Epithelial cell of proximal tubule (primary cell): Measurements from ENCODE around the gene ERICH6. TPM values are rescaled to one million over a fixed set of nuclear protein-coding genes. Genes with fewer than 3 reads are reported as not detected.

Source experiments
- DNase-seq: peaks from one replicate; pipeline ENCODE4 v3.0.0-alpha.2; 2011; ENCODE audit warnings: low read depth
- H3K4me3 ChIP-seq: 2 replicates; pipeline ENCODE4 v1.5.1; 2011; ENCODE audit warnings: low read depth, mild to moderate bottlenecking, low read length
- total RNA-seq: library from RNA; depleted of rRNA; stranded (reverse); fragments of >200 nt; gene quantifications from 2 replicates; pipeline ENCODE4 v1.2.3, GENCODE V29; 2015
- TF ChIP-seq, protein P1 (sequence below): conservative IDR thresholded peaks from 2 replicates; pipeline ENCODE4 v1.5.1; 2012; ENCODE audit warnings: low read depth, mild to moderate bottlenecking, low read length

The ERICH6 gene
- total RNA-seq, 1 donor from 2014 or later = not detected

DNA sequence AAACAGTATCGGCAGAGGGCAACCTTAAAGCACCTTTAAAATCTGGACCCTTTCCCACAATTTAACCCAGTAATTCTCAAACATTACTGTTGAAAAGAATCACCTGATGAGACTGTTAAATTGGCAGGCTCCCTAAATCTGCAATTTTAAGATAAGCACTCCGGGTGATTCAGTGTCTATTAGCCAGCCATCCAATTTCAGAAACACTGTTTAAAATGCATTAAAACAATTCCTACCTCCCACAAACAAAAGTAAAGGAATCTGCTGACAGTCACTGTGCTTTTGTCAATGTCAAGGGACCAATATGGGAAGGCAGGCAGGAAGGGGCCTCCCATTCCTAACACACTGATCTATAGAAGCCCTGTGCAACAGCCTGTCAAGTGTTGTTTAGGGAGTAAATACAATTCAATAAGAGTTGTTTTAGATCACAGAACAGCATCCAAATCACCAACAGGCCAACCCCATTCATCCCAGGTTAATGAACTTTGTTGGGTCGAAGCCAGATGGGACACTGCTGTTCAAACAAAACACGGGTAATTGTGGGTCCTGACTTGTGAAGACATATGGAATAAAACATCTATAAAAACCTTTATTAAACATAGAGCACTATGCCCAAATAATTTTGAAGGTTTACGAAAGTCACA, 37.9 kb upstream of the ERICH6 start:
- TF ChIP-seq, protein P1, sequence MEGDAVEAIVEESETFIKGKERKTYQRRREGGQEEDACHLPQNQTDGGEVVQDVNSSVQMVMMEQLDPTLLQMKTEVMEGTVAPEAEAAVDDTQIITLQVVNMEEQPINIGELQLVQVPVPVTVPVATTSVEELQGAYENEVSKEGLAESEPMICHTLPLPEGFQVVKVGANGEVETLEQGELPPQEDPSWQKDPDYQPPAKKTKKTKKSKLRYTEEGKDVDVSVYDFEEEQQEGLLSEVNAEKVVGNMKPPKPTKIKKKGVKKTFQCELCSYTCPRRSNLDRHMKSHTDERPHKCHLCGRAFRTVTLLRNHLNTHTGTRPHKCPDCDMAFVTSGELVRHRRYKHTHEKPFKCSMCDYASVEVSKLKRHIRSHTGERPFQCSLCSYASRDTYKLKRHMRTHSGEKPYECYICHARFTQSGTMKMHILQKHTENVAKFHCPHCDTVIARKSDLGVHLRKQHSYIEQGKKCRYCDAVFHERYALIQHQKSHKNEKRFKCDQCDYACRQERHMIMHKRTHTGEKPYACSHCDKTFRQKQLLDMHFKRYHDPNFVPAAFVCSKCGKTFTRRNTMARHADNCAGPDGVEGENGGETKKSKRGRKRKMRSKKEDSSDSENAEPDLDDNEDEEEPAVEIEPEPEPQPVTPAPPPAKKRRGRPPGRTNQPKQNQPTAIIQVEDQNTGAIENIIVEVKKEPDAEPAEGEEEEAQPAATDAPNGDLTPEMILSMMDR = no peak
- no peak for DNase-seq

DNA sequence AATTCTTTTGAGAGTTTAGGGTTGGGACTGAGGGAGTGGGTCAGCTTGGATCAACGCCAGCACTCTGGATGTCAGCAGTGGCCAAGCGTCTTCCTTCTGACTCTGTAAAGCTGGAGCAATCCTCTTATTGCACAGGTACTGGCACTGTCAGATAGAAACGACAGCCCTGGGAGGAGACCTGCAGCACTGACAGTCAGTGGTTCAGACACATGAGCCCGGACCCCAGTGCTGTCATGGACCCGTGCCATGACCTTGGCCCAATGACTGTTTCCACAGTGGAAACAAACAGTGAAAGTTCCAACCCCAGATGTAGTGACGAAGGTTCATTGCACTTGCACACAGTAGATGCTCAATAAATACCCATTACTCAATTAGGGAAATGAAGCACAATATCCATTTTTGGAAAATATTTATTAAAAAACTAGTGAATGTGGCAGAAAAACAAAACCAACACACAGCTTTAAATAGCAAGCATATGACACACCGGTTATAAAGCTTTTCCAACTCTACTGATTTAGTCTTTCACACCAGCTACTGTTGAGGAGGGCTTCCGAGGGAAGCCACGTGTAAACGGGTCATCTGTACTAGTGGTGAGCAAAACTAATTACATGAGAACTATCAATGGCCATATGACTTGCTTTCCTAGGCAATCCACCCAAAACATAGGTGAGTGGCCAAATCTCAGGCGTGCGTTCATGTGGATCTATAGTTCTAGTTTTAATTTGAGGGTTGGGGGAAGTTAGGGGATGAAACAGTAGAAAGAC, 37.2 kb upstream of the ERICH6 start:
- no peak overlapping the region for H3K4me3 ChIP-seq
- DNase-seq = no peak
- TF ChIP-seq, protein P1 = no peak

More for the DNA sequence above, 37.9 kb upstream of the ERICH6 start:
- no peak overlapping the region for H3K4me3 ChIP-seq

DNA sequence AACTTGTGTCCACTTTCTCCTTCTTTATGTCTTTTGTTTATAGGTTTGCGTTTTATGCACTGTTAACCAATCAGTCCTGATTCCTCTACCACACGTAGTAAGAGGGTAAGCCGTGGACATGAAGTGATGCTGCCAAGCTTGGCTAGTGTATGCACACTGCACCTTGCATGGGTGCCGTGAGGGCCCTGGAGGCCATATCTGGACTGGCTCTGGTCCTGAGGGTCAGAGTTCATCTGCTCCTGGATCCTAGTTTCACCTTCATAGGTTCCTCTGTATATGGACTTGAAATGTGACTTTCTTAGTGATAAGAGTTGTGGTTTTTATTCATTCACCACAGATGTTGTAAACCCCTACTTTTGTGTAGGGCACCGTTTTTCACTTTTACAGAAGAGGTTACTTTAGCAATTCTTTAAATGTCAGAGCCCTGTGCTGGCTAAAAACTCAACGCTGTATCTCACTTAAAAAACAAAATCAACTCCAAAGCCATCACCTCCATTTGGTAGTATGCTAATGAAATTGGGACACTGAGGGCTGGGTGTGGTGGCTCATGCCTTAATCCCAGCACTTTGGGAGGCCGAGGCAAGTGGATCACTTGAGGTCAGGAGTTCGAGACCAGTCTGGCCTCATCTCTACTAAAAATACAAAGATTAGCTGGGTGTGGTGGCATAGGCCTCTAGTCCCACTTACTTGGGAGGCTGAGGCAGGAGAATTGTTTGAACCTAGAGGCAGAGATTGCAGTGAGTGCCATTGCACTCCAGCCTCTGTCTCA, 36.3 kb upstream of the ERICH6 start:
- H3K4me3 ChIP-seq = no peak overlapping the region
- TF ChIP-seq, protein P1 = no peak
- DNase-seq = no peak

DNA sequence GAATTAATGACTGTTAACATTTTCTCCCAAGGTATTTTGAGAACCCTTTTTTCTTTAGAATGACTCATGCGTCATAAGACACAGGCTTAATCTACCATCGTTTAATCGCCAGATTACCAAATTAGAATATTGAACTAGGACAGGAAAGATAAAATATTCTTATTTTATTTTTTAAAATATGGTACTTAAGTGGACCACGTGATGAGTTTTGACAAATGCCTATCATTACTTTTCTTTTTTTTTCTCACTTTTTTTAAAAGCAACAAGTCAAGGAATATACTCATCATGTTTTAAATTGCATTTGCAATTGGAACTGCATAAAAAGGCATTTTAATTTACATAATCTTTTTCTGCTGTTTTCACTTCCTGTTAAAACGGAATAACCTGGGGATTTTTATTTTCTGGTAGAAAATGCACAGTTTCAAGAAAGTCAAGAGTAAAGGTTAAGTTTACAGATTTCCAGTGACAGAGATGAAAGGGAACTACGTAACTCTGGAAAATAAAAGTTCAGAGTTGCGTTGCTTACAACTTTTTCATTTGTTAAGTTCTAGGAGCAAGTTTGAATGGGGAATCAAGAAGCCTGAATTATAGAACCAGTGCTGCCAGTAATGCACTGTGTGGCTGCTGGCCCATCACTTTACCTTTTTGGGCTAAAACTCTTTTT, 35.6 kb upstream of the ERICH6 start:
- TF ChIP-seq, protein P1 = no peak
- no peak for DNase-seq
- no peak overlapping the region for H3K4me3 ChIP-seq

DNA sequence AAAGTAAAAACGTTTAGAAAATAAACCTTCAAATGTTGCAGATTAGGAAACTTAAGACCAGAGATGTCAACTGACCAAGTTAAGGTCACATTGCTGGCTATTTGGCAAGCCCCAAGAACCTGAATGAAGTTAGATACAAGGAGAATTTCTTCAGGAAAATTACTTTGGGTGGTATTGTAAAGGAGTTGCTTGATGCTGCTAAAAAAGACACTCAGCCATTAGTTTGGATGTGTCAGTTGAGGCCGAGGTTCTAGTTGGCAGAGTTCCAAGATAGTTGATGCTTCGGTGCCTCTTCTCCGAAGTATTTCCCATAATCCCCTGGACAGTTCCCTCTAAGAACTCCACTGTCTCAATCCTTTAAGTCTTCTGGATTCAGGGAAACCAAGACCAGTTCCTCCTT, 35.0 kb upstream of the ERICH6 start:
- TF ChIP-seq, protein P1 = no peak
- DNase-seq = peak; percentile 61
- no peak overlapping the region for H3K4me3 ChIP-seq

DNA sequence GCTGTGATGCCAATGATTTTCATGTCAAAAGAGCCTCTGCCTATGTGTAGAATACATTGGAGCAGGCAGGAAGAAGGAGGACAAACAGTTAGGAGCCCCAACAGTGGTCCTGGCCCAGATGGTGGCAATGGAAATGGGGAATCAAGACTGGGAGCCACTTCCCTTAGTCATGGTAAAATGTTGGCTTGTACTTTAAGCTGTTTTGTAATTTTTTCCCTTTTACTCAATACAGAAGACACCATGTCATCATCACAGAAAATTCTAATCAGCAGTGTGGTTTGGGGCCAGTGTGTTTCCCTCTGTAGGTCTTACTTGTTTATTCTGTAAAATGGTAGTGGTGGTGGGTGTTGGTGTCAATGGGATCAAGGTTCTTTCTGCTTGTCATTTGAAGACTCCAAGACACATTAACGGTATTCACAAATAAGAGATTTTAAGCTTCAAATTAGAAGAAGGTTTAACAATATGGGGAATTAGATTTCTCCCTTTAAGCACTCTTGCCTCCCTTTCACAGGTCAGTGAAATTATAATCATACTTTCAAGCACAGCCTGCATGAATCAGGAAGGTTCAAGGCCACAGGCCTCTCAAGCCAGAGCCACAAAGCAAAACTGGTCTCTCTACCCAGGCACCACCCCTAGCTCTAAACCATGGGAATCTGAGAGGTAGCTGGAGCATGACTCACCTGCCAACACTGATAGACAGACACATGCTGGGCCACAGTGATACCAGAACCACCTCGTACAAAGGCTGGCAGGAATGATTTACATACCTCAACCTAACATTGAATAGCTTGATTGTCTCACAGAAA, 34.4 kb upstream of the ERICH6 start:
- peak; percentile 58 for DNase-seq
- TF ChIP-seq, protein P1 = no peak
- H3K4me3 ChIP-seq = no peak overlapping the region
